Effector CD8-positive, alpha-beta T cell (primary cell): ENCODE results near the gene NAA38.

Experiments used
- DNase-seq: peaks from one replicate; lab custom pipeline; 2025; lab: John Stamatoyannopoulos, UW

The NAA38 gene

GRCh38 chr17:7841396-7841914, 15.9 kb downstream of the NAA38 start:
- peak; percentile 84 for DNase-seq

- no peak for DNase-seq
Observed at GRCh38 chr17:7840875-7841274, 16.5 kb downstream of the NAA38 start.

GRCh38 chr17:7840441-7840840, 16.9 kb downstream of the NAA38 start:
- DNase-seq: no peak

GRCh38 chr17:7839876-7840261, 17.5 kb downstream of the NAA38 start:
- DNase-seq: no peak

- no peak for DNase-seq
Observed at GRCh38 chr17:7839190-7839875, 18.0 kb downstream of the NAA38 start.

- DNase-seq: no peak
Observed at GRCh38 chr17:7838090-7839075, 19.0 kb downstream of the NAA38 start.

GRCh38 chr17:7837408-7838088, 19.8 kb downstream of the NAA38 start:
- no peak for DNase-seq

- DNase-seq: peak; percentile 56
Observed at GRCh38 chr17:7836596-7837407, 20.6 kb downstream of the NAA38 start.

GRCh38 chr17:7835814-7836595, 21.4 kb downstream of the NAA38 start:
- DNase-seq: peak; percentile 55

- DNase-seq: peak; percentile 93
Observed at GRCh38 chr17:7834957-7835813, 22.2 kb downstream of the NAA38 start.

- peak; percentile 78 for DNase-seq
Observed at GRCh38 chr17:7834542-7834956, 22.8 kb downstream of the NAA38 start.

- DNase-seq: peak; percentile 86
Observed at GRCh38 chr17:7833795-7834541, 23.4 kb downstream of the NAA38 start, which contains the start of gene KDM6B. Gene KDM6B (plus strand): TSS chr17:7834217. CDS start chr17:7845555, 11,338 bp downstream.

GRCh38 chr17:7833011-7833794, 24.2 kb downstream of the NAA38 start:
- DNase-seq: no peak

GRCh38 chr17:7832431-7832830, 24.9 kb downstream of the NAA38 start:
- DNase-seq: no peak

- DNase-seq: no peak
Observed at GRCh38 chr17:7831233-7831632, 26.1 kb downstream of the NAA38 start.

- DNase-seq: no peak
Observed at GRCh38 chr17:7830616-7831015, 26.7 kb downstream of the NAA38 start.

- DNase-seq: no peak
Observed at GRCh38 chr17:7825206-7825990, 32.0 kb downstream of the NAA38 start.
